Fibroblast of mammary gland (primary cell): Measurements from ENCODE around the gene MYL12A.

ENCODE experiments used
- DNase-seq: peaks from one replicate; pipeline ENCODE4 v3.0.0-alpha.2; 2010; ENCODE audit warnings: low read depth
- H3K4me3 ChIP-seq: 2 replicates; pipeline ENCODE4 v1.5.1; 2011; ENCODE audit warnings: low read depth, mild to moderate bottlenecking, low read length, moderate library complexity; ENCODE audit not compliant: control insufficient read depth
- TF ChIP-seq, protein P1 (sequence below): conservative IDR thresholded peaks from 2 replicates; pipeline ENCODE4 v1.5.1; 2011; ENCODE audit warnings: low read depth, low read length, inconsistent platforms; ENCODE audit not compliant: control insufficient read depth, insufficient read depth

Gene MYL12A

DNA sequence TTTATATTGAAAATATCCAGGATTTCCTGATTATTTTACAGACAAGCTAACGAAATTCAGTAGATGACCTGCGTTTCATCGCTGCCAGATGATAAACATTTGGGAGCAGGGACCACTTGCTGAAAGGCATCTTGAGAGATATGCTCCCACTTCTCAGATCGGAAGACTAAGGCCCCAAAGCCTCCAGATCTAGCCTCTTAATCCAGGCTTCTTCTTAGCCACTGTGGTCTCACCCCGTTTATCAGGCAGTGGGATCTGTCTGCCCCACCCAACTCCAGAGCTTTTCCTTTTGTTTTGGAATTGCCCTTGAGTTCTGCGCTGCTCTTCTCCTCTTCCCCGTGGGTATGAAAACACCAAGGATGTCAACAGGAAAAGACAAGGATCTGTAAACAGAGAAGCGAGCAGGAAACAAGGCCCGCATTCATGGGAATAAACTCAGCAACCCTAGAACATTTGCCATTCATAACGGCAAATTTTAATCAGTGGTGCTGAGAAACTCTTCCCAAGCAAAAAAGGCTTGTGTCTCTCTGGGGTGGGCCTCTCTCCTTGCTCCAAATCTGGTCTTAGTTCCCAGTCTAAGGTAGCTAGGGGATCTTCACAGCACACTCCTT lies 35.8 kb downstream of the MYL12A start:
- TF ChIP-seq, protein P1, sequence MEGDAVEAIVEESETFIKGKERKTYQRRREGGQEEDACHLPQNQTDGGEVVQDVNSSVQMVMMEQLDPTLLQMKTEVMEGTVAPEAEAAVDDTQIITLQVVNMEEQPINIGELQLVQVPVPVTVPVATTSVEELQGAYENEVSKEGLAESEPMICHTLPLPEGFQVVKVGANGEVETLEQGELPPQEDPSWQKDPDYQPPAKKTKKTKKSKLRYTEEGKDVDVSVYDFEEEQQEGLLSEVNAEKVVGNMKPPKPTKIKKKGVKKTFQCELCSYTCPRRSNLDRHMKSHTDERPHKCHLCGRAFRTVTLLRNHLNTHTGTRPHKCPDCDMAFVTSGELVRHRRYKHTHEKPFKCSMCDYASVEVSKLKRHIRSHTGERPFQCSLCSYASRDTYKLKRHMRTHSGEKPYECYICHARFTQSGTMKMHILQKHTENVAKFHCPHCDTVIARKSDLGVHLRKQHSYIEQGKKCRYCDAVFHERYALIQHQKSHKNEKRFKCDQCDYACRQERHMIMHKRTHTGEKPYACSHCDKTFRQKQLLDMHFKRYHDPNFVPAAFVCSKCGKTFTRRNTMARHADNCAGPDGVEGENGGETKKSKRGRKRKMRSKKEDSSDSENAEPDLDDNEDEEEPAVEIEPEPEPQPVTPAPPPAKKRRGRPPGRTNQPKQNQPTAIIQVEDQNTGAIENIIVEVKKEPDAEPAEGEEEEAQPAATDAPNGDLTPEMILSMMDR = no peak
- no peak overlapping the region for H3K4me3 ChIP-seq
- DNase-seq = no peak

DNA sequence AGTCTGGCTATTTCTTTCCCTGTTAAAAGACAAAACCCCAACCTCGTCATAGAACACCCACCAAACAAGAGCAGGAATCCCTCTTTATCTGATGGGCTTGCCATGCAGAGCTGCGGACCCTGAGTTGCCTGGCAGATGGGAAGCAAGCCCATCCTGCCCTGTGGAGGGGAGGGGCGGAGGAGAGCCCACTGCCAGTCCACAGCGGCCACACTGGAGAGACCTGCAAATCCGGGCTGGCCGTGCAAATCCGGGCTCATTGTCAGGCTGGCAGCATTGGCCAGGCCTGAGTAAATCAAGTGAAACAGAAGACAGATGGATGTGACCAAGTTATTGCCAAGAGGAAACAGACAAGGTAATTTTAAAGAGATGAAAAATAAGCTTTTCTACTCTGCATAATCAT lies 36.3 kb downstream of the MYL12A start:
- TF ChIP-seq, protein P1 = no peak
- no peak for DNase-seq
- H3K4me3 ChIP-seq = no peak overlapping the region

DNA sequence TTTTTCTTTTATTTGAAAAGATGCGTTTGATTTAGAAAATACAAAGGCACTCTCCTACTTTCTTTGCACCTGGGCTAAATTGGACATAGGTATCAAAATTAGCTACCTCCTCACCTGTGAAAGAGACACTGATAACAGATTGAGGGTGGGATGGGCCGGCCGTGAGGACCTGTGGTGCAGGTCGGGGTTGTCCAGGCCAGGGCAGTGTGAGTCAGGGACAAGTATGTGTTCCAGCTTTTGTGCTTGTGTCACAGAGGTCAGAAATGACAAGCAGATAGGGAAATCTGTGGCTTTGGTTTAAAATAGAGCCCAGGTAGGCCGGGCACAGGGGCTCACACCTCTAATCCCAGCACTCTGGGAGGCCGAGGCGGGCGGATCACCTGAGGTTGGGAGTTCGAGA lies 36.9 kb downstream of the MYL12A start:
- no peak overlapping the region for H3K4me3 ChIP-seq
- no peak for DNase-seq
- TF ChIP-seq, protein P1 = no peak

DNA sequence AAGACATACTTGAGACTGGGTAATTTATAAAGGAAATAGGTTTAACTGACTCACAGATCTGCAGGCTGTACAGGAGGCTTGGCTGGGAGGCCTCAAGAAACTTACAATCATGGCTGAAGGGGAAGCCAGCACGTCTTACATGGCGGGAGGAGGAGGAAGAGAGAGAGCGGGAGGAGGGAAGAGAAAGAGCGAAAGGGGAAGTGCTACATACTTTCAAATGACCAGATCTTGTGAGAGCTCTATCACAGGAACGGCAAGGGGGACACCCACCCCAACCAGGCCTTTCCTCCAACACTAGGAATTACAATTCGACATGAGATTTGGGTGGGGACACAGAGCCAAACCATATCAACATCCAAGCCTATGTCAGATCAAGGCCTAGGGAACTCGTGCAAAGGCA lies 38.6 kb downstream of the MYL12A start:
- TF ChIP-seq, protein P1 = no peak
- DNase-seq = no peak
- H3K4me3 ChIP-seq = no peak overlapping the region

DNA sequence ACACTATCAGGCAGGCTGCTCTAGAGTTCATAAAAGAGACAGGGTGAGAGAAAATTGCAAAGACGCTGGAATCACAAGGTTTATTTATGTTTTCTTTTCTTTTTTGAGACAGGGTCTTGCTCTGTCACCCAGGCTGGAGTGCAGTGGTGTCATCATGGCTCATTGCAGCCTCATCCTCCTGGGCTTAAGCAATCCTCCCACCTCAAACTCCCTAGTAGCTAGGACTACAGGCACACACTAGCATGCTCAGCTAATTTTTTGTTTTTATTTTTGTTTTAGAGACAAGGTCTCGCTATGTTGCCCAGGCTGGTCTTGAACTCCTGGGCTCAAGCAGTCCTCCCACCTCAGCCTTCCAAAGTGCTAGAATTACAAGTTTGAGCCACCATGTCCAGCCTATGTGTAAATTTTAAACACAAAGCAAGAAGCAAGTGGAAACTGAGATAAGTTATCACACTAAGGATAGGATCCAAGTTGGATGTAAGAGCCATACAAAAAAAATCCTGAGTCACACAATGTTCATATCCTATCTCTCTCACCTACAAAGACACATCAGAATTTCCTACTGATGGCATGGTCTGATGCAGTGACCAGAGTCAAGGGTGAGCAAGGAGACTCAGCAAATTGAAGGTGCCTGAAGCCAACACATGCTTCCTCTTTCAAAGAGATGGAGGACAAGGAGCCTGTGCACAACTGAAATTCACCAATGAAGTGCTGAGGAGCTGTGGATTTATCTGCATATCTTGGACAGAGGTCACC lies 45.8 kb downstream of the MYL12A start:
- TF ChIP-seq, protein P1 = no peak
- DNase-seq = no peak
- H3K4me3 ChIP-seq = no peak overlapping the region

DNA sequence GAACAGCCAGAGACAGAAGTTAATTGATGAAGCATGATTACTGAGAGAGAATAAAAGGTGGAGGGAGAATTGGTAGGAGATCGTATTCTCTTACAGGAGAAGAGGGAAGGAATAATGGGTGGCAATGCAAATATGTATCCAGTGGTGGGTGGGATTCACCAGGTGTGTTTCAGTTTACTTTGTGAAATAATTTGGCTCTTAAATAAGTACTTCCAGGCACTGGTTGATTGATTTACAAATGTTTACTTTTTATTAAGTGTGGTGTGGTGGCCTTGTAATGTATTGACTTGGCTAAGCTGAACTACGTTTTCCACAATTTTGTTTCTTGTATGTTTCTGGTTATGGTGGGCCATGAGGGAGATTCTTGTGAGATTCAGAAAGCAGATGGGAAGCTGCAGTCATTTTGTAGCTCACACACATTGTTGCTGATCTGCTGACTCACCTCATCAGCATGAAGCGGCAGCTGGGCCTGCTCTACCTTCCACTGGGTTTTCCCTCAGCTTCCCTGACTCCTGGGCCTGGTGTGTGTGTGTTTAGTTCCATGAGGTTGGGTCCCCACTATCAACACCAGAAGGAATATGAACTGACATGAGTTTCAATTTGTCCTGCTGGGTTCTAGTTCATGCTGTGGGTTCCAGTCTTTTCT lies 47.0 kb downstream of the MYL12A start:
- peak; percentile 68 for DNase-seq

More for the DNA sequence above, 47.0 kb downstream of the MYL12A start:
- TF ChIP-seq, protein P1 = no peak
- no peak overlapping the region for H3K4me3 ChIP-seq
